PC-3 (cell line): ENCODE results near the gene JAZF1. TPM values are rescaled to one million over a fixed set of nuclear protein-coding genes. Genes with fewer than 3 reads are reported as not detected.
A peak's percentile ranks its signal among the peaks of the same experiment; 100 is the strongest.

Experiments
- ATAC-seq: fragments of 200-7000 bp; cut with Tn5 transposase; 2 replicates; pipeline ENCODE4 v1.9.1; 2020; ENCODE audit warnings: mild to moderate bottlenecking, moderate library complexity
- BruUV-seq: library from RNA; stranded (reverse); fragments of 400-500 nt; replicated peaks from 2 replicates; lab custom pipeline; 2021; lab: Mats Ljungman, UMichigan
- CTCF ChIA-PET: fragments of 300-600 bp; sonication (Branson Sonifier 250); formaldehyde crosslinking; loops from one replicate; lab custom pipeline; 2022; ENCODE audit warnings: antibody characterized with exemption; lab: Charles Lee
- POLR2A ChIA-PET: fragments of 300-600 bp; sonication (Branson Sonifier 250); formaldehyde crosslinking; loops from one replicate; lab custom pipeline; 2022; ENCODE audit warnings: antibody characterized with exemption; ENCODE audit not compliant: unreplicated experiment; lab: Charles Lee
- DNase-seq: peaks from one replicate; pipeline ENCODE4 v3.0.0-alpha.2; 2015
- H2AFZ ChIP-seq: fragments of 300-600 bp; sonication (generic); 2 replicates; pipeline ENCODE4 v1.6.0; 2016; ENCODE audit warnings: antibody characterized with exemption, low read length
- H3F3A ChIP-seq: fragments of 300-600 bp; sonication (generic); one replicate; pipeline ENCODE4 v1.6.0; 2017; ENCODE audit warnings: antibody characterized with exemption, low read length, control low read depth, mild to moderate bottlenecking; ENCODE audit not compliant: unreplicated experiment
- H3K27ac ChIP-seq: fragments of 300-600 bp; sonication (generic); 2 replicates; pipeline ENCODE4 v1.5.1; 2016; ENCODE audit warnings: mild to moderate bottlenecking, low read length
- H3K27me3 ChIP-seq: fragments of 300-600 bp; sonication (generic); 2 replicates; pipeline ENCODE4 v1.6.1; 2016; ENCODE audit warnings: low read length, mixed read lengths
- H3K36me3 ChIP-seq: fragments of 300-600 bp; sonication (generic); 2 replicates; pipeline ENCODE4 v1.6.1; 2016; ENCODE audit warnings: low read depth, mixed run types, low read length, mixed read lengths
- H3K4me1 ChIP-seq: fragments of 300-600 bp; sonication (generic); 2 replicates; pipeline ENCODE4 v1.5.1; 2016; ENCODE audit warnings: low read length; ENCODE audit not compliant: insufficient read depth
- H3K4me2 ChIP-seq: fragments of 300-600 bp; sonication (generic); 2 replicates; pipeline ENCODE4 v1.6.0; 2016; ENCODE audit warnings: low read length
- H3K4me3 ChIP-seq: fragments of 300-600 bp; sonication (generic); 2 replicates; pipeline ENCODE4 v1.5.1; 2016; ENCODE audit warnings: mild to moderate bottlenecking, low read length, mixed read lengths
- H3K79me2 ChIP-seq: fragments of 300-600 bp; sonication (generic); 2 replicates; pipeline ENCODE4 v1.6.1; 2017; ENCODE audit warnings: low read length, mixed read lengths
- H3K9ac ChIP-seq: fragments of 300-600 bp; sonication (generic); 2 replicates; pipeline ENCODE4 v1.6.0; 2016; ENCODE audit warnings: mild to moderate bottlenecking, low read length
- H3K9me2 ChIP-seq: fragments of 300-600 bp; sonication (generic); replicated peaks from 2 replicates; pipeline ENCODE4 v1.6.1; 2016; ENCODE audit warnings: mixed run types, low read length, mixed read lengths
- H3K9me3 ChIP-seq: fragments of 300-600 bp; sonication (generic); 2 replicates; pipeline ENCODE4 v1.6.1; 2016; ENCODE audit warnings: low read length, mixed read lengths
- H4K20me1 ChIP-seq: fragments of 300-600 bp; sonication (generic); 2 replicates; pipeline ENCODE4 v1.6.1; 2016; ENCODE audit warnings: low read length, mixed read lengths
- CTCF ChIP-seq: fragments of 300-600 bp; sonication (generic); conservative IDR thresholded peaks from 2 replicates; pipeline ENCODE4 v1.5.1; 2017; ENCODE audit warnings: antibody characterized with exemption, low read depth, mild to moderate bottlenecking, low read length
- EZH2 ChIP-seq: fragments of 300-600 bp; sonication (generic); IDR thresholded peaks from one replicate; pipeline ENCODE4 v1.6.1; 2017; ENCODE audit warnings: antibody characterized with exemption, mild to moderate bottlenecking, low read length; ENCODE audit not compliant: unreplicated experiment
- EZH2phosphoT487 ChIP-seq: fragments of 300-600 bp; sonication (generic); IDR thresholded peaks from 2 replicates; pipeline ENCODE4 v1.6.1; 2018; ENCODE audit warnings: mild to moderate bottlenecking, antibody characterized with exemption, low read length, borderline replicate concordance
- intact Hi-C: fragments of 100-400 bp; cut with micrococcal nuclease; formaldehyde crosslinking; loops from 2 replicates; pipeline ENCODE4 v1.9.0; 2023
- total RNA-seq: library from RNA; depleted of rRNA; stranded (reverse); fragments of >200 nt; gene quantifications from 2 replicates; pipeline ENCODE4 v1.2.3, GENCODE V29; 2014

The JAZF1 gene
- total RNA-seq, 1 experiment from 2014 or later, result 2.3 TPM

GRCh38 chr7:27784399-27785053 lies 396.1 kb downstream of the JAZF1 start:
- Histone ChIP-seq H3K27ac (no peak overlapping the region), H3K79me2 (peaks cover 18% of the 10 kb centered on the region), H3K4me3 (no peak overlapping the region), H2AFZ (no peak overlapping the region), H3K4me1 (peaks cover 24% of the 10 kb centered on the region), H3K9me2 (no peaks in the 10 kb centered on the region), H3K9ac (no peak overlapping the region), H4K20me1 (no peaks in the 10 kb centered on the region), H3K4me2 (0 out of 2 replicates have a peak overlapping the region, but pooled peaks have one; percentile 61), H3F3A (no peaks in the 10 kb centered on the region), H3K27me3 (no peaks in the 10 kb centered on the region), H3K9me3 (no peaks in the 10 kb centered on the region), H3K36me3 (peaks cover 15% of the 10 kb centered on the region; the same call in 1 of the 2 replicates)
- ChIA-PET POLR2A (no interaction called here), CTCF (no interaction called here)
- TF ChIP-seq EZH2 (no peak), CTCF (peak; percentile 75)
- DNase-seq (peak; percentile 96), ATAC-seq (peak; percentile 97)
- intact Hi-C loops, result loop anchor here (1.0 to 10.0 kb wide), 4 partner anchors 137 to 310 kb away; no protein-coding TSS in a partner anchor
- no TSS peak for BruUV-seq

- ATAC-seq (peak; percentile 36), DNase-seq (peak; percentile 57)
- Histone ChIP-seq H3K9ac (peak overlapping the region; percentile 45), H2AFZ (no peak overlapping the region), H4K20me1 (no peaks in the 10 kb centered on the region), H3K4me2 (peak overlapping the region; percentile 61), H3K4me1 (peaks cover 24% of the 10 kb centered on the region), H3K9me2 (no peaks in the 10 kb centered on the region), H3K36me3 (peaks cover 13% of the 10 kb centered on the region; the same call in 1 of the 2 replicates), H3K9me3 (no peaks in the 10 kb centered on the region), H3K27me3 (no peaks in the 10 kb centered on the region), H3K4me3 (peak overlapping the region; percentile 23), H3K27ac (peak overlapping the region; percentile 70), H3K79me2 (peaks cover 32% of the 10 kb centered on the region), H3F3A (no peaks in the 10 kb centered on the region)
- no peak for TF ChIP-seq CTCF
- no peak for TF ChIP-seq EZH2
- no peak for TF ChIP-seq EZH2phosphoT487
- ChIA-PET CTCF (interaction anchor here (1.1 to 1.7 kb wide), 2 partner anchors 38 to 311 kb away, joined by 3 read pairs; no protein-coding TSS in a partner anchor), POLR2A (interaction anchor here (0.7 kb wide), 1 partner anchor 156 kb away, joined by 4 read pairs; no protein-coding TSS in a partner anchor)
- BruUV-seq, result no TSS peak
- intact Hi-C loops, result loop anchor here (2.0 to 10.0 kb wide), 3 partner anchors 38 to 312 kb away; no protein-coding TSS in a partner anchor
Measured at GRCh38 chr7:27782849-27783248, 397.7 kb downstream of the JAZF1 start.

DNA sequence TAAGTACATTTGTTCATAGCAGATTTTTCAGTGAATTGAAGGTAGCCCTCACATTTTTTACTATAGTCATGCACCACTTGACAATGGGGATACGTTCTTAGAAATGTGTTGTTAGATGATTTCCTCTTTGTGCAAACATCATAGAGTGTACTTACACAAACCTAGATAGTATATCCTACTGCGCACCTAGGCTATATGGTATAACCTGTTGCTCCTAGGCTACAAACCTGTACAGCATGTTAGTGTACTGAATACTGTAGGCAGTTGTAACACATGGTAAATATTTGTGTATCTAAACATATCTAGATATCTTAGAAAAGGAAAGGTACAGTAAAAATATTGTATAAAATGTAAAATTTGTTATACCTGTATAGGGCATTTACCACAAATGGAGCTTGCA lies 399.4 kb downstream of the JAZF1 start:
- peaks cover 24% of the 10 kb centered on the region for H3K4me1 ChIP-seq
- no peak overlapping the region for H2AFZ ChIP-seq
- H3K4me2 ChIP-seq, result no peak overlapping the region
- no peak overlapping the region for H3K27ac ChIP-seq
- H3K9me3 ChIP-seq, result no peaks in the 10 kb centered on the region
- no peaks in the 10 kb centered on the region for H3K27me3 ChIP-seq
- H3K9ac ChIP-seq, result no peak overlapping the region
- H3K4me3 ChIP-seq, result no peak overlapping the region
- DNase-seq (no peak), ATAC-seq (no peak)
- ChIA-PET CTCF (no interaction called here), POLR2A (interaction anchor here (0.9 kb wide), 1 partner anchor 41 kb away, joined by 5 read pairs; no protein-coding TSS in a partner anchor)
- no TSS peak for BruUV-seq
- H3F3A ChIP-seq, result no peaks in the 10 kb centered on the region
- H3K36me3 ChIP-seq, result peaks cover 5% of the 10 kb centered on the region; the same call in 1 of the 2 replicates
- peaks cover 48% of the 10 kb centered on the region for H3K79me2 ChIP-seq
- no peaks in the 10 kb centered on the region for H3K9me2 ChIP-seq
- H4K20me1 ChIP-seq, result no peaks in the 10 kb centered on the region
- intact Hi-C loops, result loop anchor here (5.0 to 10.0 kb wide), 2 partner anchors 174 to 314 kb away; no protein-coding TSS in a partner anchor
- TF ChIP-seq EZH2phosphoT487 (no peak), CTCF (no peak), EZH2 (no peak)
